Eye (tissue), 1 donor: ENCODE results near the gene NBDY.

ENCODE experiments used
- DNase-seq: peaks from one replicate; pipeline ENCODE4 v3.0.0-alpha.2; 2015

The NBDY gene

DNA sequence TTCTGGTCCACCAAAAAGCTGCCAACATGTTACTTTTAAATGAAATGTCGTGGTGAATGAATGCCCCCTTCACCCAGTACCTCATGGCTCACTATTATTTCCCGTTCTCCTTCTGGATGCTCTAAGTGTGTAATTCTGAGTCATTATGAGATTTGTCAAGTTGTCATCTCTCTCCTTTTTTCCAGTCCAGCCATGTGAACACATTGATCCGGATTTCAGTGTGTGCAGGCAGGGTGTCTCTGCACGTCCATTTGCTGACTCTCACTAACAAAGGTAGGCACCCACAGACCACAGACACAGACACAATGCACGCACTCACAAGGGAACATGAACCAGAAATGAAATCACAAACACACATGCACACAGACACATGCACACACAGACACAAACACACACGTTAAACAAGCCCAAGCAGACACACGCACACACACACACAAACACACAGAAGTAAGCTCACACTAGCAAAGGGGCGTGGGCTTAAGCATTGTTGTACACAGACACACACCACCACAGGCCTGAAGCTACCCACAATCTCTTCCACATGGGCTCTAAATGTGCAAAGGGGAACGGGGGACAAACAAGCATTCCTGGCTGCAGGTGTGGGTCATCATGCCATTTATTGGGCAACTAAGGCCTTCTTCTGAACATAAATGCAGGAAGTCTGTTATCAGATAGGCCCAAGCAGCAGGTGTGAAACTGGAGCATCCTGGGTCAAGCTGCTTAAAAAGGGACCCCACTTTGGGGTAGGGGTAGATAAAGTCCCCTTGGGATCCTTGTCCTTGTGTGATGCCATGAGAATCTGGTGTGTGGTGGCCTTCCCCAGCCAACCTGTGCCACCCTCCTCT is 58.1 kb downstream of the NBDY start:
- no peak for DNase-seq

DNA sequence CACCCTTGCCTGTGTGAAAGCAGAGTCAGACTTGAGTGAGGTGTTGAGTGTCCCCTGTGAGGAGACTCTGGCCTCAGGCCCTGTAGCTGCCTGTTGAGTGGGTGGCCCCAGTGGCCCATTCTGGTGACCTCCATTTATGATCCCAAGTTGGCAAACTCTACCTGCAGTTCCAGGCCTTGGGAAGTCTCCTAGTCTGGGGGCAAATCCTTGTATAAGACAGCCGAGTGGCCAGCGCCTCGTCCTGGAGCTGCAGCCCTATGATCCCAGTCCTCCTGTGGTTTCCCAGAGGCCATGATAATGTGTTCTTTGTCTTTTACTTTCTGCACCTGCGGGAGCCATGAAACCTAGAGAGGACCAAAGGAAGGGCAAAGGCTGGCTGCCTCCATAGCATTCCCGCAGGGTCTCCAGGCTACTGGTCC is 58.7 kb downstream of the NBDY start:
- DNase-seq, result no peak

DNA sequence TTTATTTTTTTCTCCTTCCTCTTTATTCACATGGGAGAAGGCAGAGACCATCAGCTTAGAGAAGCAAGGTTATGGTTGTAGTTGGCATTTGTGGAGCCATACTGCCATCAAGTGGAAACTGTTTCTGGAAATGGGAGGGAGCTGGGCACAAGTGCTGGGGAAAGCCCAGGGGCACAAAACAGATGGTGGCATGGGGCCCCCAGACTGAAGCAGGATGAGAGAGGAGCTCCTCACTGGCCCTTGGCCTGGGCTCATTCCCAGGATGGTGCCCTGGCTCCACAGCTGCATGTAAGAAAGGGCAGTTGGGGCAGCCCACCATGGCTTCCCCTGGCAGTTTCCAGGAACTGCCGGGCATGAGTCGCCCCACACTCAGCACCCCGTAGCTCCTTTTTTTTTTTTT is 59.2 kb downstream of the NBDY start:
- DNase-seq, result no peak

DNA sequence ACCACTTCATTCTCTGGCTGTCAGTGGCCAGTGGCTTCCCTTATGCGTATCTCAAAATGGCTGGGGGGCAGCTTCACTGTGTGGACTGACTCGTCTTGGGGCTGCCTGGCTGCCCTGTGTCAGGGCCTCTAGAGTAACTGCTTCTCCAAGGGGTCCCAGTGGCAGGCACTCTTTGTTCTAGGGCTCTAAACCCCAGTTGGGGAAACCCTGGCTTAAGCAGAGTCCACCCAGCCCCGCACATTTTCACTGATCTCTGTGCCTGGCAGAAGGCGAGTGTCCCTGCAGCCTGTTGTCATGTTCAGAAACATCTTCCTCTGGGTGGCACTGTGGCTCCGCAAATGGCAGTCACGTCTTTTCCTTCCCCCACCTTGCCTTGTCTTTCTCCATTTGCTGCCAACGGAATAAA is 59.7 kb downstream of the NBDY start:
- DNase-seq, result no peak

DNA sequence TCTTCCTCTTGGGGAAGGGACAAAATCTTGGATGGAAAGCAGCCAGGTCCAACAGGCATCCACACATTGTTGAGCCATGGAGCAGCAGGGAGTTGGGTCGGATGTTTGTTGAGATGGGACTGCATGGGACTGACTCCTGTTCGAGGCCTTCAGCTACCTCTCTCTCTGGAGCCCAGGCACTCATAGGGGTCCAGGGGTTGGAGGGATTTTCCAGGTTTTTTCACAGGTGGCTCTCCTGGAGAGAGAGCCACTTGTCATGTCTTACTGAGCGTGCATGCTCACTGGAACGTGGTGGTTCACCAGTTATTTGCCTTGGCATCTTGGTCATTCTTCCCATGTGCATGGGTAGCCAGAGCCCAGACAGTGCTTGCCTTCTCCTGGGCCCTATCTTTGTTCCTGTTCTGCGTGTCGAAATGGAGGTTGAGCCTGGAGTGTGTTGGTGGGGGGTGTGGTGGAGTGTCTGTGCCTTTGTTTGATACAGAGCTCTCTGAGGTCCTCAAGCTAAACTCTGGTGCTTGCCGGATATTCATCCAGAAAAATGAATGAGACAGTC is 60.6 kb downstream of the NBDY start:
- DNase-seq, result no peak

DNA sequence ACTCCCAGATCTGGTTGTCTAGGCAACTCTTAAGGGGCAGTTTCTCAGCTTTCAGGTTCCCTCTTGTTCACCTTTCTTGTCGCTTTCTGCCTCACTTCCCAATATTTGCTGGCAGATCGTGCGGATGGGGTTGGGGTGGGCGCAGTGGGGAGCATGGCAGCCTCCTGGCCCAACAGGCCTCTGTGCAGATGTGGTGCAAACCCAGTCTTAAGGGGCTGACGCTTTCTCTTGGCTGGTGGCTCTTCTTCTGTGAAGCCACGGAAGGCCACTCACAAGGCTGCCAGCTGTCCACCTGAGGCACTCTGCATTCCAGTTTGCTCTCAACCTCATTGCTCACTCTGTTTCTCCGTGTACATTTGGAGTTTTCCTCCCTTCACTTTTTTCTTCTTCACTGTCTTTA is 61.7 kb downstream of the NBDY start:
- no peak for DNase-seq

DNA sequence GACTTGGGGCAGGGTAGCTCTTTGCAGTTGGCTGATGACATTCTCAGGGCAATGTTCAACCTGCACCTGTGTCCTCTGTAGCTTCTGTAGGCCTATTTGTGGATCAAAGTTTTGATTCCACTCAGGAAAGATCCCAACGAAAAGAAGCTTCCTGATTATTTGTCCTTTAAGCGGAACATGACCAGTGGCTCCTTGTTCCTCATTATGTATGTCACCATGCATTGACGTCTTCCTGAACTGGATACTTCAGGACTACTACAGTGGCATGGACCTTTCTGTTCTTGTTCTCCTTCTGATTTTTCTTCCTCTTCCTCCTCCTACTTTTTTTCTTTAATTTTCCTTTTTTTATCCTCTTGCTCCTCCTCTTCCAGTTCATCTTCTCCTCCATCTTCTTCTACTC is 62.4 kb downstream of the NBDY start:
- DNase-seq, result no peak

DNA sequence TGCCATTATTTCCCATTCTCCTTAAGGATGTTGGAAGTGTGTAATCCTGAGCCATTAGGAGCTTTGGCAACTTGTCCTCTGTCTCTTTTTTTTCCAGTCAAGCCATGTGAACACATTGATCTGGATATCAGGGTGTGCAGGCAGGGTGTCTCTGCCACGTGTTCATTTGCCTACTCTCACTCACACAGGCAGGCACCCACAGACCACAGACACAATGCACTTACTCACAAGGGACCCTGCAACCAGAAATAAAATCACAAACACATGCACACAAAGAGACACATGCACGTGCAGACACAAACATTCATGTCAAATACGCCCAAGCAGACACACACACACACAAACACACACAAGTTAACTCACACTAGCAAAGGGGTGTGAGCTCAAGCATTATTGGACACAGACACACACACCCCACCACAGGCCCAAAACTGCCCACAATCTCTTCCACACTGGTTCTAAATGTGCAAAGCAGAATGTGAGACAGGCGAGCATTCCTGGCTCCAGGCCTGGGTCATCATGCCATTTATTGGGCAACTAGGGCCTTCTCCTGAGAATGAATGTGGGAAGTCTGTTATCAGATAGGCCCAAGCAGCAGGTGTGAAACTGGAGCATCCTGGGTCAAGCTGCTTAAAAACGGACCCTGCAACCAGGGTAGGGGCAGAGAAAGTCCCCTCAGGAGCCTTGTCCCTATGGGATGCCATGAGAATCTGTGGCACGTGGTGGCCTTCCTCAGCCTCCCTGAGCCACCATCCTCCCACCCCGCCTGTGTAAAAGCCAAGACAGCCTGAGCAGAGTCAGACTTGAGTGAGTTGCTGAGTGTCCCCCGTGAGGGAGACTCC is 63.4 kb downstream of the NBDY start:
- no peak for DNase-seq

DNA sequence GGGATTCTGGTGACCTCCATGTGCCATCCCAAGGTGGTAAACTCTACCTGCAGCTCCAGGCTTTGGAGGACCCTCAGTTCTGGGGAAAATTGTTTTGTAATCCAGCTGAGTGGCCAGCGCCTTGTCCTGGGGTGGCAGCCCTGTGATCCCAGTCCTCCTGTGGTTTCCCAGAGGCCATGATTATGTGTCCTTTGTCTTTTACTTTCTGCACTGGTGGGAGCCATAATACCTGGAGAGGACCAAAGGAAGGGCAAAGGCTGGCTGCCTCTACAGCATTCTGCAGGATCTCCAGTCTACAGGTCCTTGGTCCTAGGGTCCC is 64.0 kb downstream of the NBDY start:
- DNase-seq, result no peak

DNA sequence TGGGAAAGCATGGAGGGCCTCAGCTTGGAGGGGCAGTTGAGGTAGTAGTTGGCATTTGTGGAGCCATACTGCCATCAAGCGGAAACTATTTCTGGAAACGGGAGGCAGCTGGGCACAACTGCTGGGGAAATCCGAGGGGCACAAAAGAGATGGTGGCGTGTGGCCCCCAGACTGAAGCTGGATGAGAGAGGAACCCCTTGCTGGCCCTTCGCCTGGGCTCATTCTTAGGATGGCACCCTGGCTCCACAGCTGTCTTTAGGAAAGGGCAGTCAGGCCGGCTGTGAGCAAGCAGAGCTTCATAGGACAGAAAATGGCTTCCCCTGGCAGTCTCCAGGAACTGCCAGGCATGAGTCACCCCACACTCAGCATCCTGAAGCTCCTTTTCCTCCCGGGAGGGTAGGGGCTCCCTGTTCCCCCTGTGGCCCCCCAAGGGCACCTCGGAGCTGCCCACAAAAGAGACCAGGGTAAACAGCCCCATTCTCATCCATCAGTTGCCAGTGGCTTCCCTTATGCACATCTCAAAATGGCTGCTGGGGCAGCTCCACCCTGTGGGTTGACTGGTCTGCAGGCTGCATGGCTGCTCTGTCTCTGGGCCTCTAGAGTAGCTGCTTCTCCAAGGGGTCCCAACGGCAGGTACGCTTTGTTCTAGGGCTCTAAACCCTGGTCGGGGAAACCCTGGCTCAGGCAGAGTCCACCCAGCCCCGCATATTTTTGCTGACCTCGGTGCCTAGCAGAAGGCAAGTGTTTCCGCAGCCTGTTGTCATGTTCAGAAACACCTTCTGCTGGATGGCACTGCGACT is 64.7 kb downstream of the NBDY start:
- DNase-seq, result no peak

DNA sequence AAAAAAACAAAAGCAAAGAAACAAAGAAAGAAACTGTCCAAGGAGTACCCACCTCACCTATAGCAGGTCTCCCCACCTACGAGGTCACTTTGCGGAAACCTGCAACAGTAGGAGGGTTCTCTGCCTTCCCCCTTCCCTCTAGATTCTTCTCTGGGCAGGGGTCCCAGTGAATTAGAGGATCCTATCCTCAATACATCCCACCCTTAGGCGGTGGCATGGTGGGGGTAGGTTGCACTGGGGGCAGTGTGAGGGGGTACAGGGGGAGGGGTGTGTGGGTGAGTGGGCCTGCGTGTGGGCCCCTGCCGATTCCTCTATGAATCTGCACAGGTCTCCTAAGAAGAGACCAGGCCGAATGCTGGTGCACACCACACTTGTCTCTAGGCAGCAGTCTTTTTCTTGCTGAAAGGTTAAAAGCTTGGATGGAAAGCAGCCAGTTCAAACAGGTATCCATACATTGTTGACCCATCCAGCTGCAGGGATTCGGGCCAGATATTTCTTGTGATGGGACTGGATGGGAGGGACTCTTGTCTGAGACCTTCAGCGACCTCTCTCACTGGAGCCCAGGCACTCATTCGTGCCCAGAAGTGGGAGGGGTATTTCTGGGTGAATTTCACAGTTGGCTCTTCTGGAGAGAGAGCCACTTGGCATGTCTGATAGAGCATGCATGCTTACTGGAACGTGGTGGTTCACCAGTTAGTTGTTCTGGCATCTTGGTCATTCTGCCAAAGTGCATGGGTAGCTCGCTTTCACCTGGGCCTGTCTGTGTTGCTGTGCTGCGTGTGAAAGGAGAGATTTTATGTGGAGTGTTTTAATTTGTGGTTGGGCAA is 65.6 kb downstream of the NBDY start:
- DNase-seq, result no peak

DNA sequence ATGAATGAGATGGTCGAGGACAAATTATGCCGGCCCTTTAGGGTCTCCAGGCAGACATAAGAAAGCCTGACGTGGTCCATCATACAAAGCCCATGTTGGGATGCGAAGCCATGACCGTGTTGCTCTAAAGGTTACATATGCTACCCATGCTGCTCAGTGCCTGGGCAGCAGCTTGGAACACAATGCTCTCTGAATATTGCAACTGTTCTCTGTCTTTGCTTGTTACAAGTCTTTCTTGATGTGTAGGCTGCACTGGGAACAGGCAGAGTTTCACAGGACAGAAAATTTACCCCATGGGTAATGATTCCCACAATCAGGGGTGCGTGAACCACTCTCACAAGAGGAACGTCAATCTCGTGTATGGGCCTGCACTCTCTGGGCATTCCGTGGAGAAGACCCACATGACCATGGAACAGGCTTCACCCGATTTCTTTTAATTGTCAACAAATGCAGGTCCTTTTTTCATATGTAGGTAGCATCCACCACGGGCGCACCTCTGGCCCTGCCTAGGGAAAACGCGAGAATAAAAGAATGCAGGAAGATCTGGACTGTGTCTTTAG is 66.3 kb downstream of the NBDY start:
- DNase-seq, result no peak

DNA sequence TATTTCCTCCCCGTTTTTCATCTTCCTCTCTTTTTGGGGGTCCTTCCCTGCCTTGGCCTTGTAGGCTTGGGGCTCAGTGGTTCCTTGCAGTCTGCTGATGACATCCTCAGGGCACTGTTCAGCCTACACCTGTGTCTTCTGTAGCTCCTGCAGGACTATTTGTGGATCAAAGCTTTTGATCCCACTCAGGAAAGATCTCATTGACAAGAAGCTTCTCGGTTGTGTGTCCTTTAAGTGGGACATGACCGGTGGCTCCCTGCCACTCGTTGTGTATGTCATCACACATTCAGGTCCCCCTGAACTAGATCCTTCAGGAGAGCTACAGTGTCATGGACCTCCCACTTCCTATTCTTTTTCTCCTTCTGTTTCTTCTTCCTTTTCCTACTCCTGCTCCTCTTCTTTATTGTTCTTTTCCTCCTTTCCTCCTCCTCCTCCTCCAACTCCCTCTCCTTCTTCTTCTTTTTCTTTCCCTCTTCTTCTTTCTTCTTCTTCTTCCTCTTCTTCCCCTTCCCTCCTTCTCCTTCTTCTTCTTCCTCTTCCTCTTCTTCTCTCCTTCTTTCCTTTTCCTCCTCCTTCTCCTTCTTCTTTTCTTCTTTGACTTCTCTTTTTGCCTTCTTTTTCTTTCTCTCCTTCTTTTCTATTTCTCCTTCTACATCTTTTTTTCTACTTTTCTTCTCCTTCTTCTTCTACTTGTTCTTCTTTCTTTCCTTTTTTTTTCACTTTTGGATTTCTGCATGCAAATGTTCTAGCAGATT is 67.8 kb downstream of the NBDY start:
- DNase-seq, result no peak

DNA sequence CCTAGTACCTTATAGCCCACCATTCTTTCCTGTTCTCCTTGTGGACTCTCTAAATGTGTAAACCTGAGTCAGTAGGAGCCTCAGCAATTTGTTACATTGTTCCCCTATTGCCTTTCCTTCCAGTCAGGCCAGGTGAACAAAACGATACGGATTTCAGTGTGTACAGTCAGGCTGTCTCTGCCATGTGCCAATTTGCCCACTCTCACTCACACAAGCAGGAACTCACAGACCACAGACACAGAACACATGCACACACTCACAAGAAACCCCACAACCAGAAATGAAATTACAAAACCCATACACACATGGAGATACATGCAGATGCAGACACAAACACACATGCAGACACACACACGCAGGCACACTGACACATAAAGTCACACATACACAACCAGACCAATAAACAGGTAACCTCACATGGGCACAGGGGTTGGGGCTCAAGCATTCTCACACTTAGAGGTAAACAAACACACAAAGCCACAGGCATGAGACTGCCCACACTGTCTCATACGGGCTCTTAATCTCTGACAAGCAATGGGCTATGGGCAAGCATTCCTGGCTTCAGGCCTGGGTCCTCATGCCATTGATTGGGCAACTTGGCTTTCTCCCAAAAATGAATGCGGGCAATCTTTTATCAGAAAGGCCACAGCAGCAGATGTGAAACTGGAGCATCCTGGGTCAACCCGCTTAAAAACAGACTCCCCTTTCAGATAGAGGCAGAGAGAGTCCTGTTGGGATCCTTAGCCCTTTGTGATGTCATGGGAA is 68.7 kb downstream of the NBDY start:
- no peak for DNase-seq

DNA sequence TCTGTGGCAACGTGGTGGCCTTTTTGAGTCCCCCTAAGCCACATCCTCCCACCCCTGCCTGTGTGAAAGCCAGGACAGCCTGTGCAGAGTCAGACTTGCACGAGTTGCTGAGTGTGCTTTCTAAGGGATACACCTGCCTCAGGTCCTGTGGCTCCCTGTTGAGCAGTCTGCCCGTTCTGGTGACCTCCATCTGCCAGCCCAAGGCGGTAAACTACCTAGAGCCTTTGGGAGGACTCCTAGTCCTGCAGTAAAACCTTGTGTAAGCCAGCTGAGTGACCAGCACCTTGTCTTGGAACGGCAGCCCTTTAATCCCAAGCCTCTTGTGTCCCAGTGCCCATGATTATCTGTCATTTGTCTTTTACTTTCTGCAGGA is 69.3 kb downstream of the NBDY start:
- DNase-seq, result no peak

DNA sequence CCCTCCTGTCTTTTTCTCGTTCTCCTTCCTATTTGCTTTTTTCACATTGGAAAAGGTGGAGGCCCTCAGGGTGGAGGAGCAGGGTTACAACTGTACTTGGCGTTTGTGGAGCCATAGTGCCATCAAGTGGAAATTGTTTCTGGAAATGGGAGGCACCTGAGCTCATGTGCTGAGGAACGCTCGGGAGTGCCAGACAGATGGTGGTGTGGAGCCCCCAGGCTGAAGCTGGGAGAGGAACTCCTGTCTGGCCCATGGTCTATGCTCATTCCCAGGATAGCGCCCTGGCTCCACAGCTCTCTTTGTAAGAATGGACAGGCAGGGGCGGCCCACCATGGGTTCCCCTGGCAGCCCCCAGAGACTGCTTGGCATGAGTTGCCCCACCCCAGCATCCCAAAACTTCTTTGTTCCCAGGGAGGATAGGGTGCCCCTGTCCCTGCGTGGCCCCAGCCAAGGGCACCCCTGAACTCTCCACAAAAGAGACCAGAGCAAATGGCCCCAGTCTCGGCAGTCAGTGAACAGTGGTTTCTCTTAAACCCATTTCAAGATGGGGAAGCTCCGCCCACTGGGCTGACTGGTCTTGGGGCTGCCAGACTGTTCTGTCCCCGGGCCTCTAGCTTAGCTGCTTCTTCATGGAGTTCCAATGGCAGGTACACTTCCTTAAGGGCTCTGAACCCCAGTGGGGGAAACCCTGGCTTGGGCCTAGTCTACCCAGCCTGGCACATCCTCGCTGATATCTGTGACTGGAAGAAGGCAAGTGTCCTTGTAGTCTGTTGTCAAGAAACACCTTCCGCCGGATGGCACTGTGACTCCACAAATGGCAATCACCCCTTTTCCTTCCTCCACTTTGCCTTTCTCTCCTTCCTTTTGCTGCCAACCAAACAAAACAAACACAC is 70.1 kb downstream of the NBDY start:
- no peak for DNase-seq

DNA sequence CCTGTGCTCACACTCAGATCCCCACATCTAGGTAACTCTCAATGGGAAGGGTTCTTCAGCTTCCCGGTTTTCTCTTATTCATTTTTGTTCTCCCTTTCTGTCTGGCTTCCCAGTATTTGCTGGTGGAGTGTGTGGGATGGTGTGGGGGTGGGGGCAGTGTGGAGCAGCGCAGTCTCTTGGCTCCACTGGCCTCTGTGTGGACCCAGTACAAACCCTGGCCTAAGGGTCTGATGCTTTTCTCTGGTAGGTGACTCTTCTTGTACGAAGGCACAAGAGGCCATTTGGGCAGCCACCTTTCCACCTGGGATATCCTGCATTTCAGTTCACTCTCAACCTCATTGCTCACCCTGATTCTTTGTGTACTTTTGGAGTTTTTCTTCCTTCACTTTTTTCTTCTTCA is 71.3 kb downstream of the NBDY start:
- no peak for DNase-seq

DNA sequence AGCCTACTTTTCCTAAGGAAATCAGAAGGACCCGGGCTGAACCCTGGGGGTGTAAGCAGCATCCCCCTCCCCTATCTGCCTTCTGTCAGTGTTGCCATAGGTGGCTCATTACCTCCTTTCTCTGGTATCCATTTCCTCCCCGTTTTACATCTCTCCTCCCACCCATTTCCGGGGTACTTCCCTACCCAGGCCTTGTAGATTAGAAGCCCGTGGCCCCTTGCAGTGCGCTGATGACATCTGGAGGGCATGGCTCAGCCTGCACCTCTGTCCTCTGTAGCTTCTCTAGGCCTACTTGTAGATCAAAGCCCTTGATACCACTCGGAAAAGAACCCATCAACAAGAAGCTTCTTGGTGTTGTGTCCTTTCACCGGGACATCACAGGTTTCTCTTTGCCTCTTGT is 71.8 kb downstream of the NBDY start:
- DNase-seq, result no peak

DNA sequence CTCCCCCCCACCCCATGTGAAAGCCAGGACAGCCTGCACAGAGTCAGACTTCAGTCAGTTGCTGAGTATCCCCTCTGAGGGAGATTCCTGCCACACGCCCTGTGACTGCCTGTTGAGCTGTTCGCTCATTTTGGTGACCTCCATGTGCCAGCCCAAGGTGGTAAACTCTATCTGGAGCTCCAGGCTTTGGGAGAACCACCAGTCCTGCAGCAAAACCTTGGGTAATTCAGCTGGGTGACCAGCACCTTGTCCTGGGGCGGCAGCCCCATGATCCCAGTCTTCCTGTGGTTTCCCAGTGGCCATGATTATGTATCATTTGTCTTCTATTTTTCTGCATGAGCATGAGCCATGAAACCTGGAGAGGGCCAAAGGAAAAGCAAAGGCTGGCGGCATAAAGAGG is 73.4 kb downstream of the NBDY start:
- no peak for DNase-seq
